Common myeloid progenitor, CD34-positive (primary cell): ENCODE measurements around the gene SNAP29.
"Not testable (repeated sequence)": the region's sequence is repeated elsewhere in the genome, so short reads cannot be mapped to it uniquely, and the experiment has no call there.

Experiments used
- CTCF ChIA-PET: fragments of 350-600 bp; sonication (Branson Sonifier 250); formaldehyde crosslinking; loops from one replicate; lab custom pipeline; 2021; ENCODE audit warnings: antibody characterized with exemption; lab: Charles Lee
- POLR2A ChIA-PET: fragments of 350-600 bp; sonication (Branson Sonifier 250); formaldehyde crosslinking; loops from one replicate; lab custom pipeline; 2021; ENCODE audit warnings: antibody characterized with exemption; lab: Charles Lee
- DNase-seq, 3 donors: peaks; one replicate each; pipeline versions ENCODE4 v3.0.0 to v3.0.0-alpha.2; 2013
- H3K27ac ChIP-seq, 2 experiments: 1 replicate in 1 of 2; 2 replicates in 1 of 2; pipeline ENCODE4 v1.7.0; 2013; ENCODE audit warnings: inconsistent platforms in 2 of 2, low read length in 2 of 2, mild to moderate bottlenecking in 2 of 2, low read depth in 1 of 2, moderate library complexity in 1 of 2; ENCODE audit not compliant: severe bottlenecking in 2 of 2, insufficient read depth in 1 of 2, poor library complexity in 1 of 2
- H3K27me3 ChIP-seq, 5 experiments: replicated peaks in 2 of 5; 1 replicate in 3 of 5; 2 replicates in 2 of 5; pipeline versions ENCODE4 v1.6.1 to v1.7.0; 2013; ENCODE audit warnings: low read length in 4 of 5, mild to moderate bottlenecking in 2 of 5, moderate library complexity in 2 of 5, inconsistent platforms in 1 of 5; ENCODE audit not compliant: insufficient read depth in 5 of 5, control insufficient read depth in 4 of 5
- H3K36me3 ChIP-seq, 4 experiments: 1 replicate in 2 of 4; 2 replicates in 2 of 4; pipeline versions ENCODE4 v1.6.1 to v1.7.0; 2013; ENCODE audit warnings: low read length in 3 of 4, control low read depth in 1 of 4, mild to moderate bottlenecking in 1 of 4; ENCODE audit not compliant: control insufficient read depth in 4 of 4, insufficient read depth in 4 of 4
- H3K4me1 ChIP-seq, 4 experiments: 1 replicate in 3 of 4; 2 replicates in 1 of 4; pipeline versions ENCODE4 v1.6.1 to v1.7.1; 2013; ENCODE audit warnings: low read length in 3 of 4, mild to moderate bottlenecking in 3 of 4, control low read depth in 1 of 4, inconsistent platforms in 1 of 4, moderate library complexity in 1 of 4; ENCODE audit not compliant: control insufficient read depth in 4 of 4, insufficient read depth in 4 of 4; ENCODE audit errors: control extremely low read depth in 1 of 4
- H3K4me3 ChIP-seq, 7 experiments: 1 replicate in 4 of 7; 2 replicates in 3 of 7; pipeline versions ENCODE4 v1.5.1 to v1.7.0; 2013; ENCODE audit warnings: mild to moderate bottlenecking in 7 of 7, low read length in 6 of 7, moderate library complexity in 6 of 7, inconsistent platforms in 2 of 7, low read depth in 2 of 7, control low read depth in 1 of 7; ENCODE audit not compliant: insufficient read depth in 4 of 7, control insufficient read depth in 1 of 7; ENCODE audit errors: extremely low read depth in 1 of 7
- H3K9me3 ChIP-seq, 5 experiments: 1 replicate in 4 of 5; 2 replicates in 1 of 5; pipeline versions ENCODE4 v1.6.1 to v1.7.1; 2013; ENCODE audit warnings: low read length in 4 of 5, mild to moderate bottlenecking in 2 of 5, inconsistent platforms in 1 of 5, low read depth in 1 of 5, moderate library complexity in 1 of 5; ENCODE audit not compliant: control insufficient read depth in 4 of 5, insufficient read depth in 2 of 5; ENCODE audit errors: control extremely low read depth in 1 of 5
- WGBS: methylation state at CpG from one replicate; pipeline ENCODE4 v1.1.5; 2013; ENCODE audit not compliant: insufficient coverage; 5-methylcytosine and 5-hydroxymethylcytosine counted together

The SNAP29 gene

DNA sequence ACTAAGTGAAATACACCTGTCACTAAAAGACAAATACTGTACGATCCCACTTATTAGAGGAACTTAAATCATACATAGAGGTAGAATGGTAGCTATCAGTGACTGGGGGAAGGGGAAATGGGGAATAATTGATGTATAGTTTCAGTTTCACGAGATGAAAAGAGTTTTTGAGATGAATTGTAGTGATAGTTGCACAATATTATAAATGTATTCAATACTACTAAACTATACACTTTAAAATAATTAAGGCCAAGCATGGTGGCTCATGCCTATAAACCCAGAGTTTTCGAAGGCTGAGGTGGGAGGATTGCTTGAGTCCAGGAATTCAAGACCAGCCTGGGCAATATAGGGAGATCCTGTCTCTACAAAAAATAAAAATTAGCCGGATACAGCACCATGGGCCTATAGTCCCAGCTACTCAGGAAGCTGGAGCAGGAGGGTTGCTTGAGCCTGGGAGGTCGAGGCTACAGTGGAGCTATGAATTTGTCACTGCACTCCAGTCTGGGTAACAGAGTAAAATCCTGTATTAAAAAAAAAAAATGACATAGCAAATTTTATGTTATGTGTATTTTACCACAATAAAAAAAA, 44.5 kb upstream of the SNAP29 start:
- ChIA-PET POLR2A (no interaction called here), CTCF (interaction anchor here (0.7 to 4.8 kb wide), 2 partner anchors 10 to 200 kb away, joined by 3 to 22 read pairs; no protein-coding TSS in a partner anchor)
- peaks cover 17 to 78% (median 48%) of the 10 kb centered on the region in 4 experiments for H3K36me3 ChIP-seq
- H3K4me3 ChIP-seq = no peak overlapping the region
- H3K4me1 ChIP-seq = no peaks in the 10 kb centered on the region
- no peak for DNase-seq
- H3K27ac ChIP-seq = no peak overlapping the region
- no peaks in the 10 kb centered on the region for H3K27me3 ChIP-seq
- H3K9me3 ChIP-seq = no peaks in the 10 kb centered on the region
- WGBS = 90% methylated on average over 3 of the region's 5 CpGs

GRCh38 chr22:20815477-20816050, 43.2 kb upstream of the SNAP29 start:
- WGBS = over 99% methylated on average over 9 of the region's 9 CpGs

GRCh38 chr22:20816559-20816958, 42.2 kb upstream of the SNAP29 start:
- H3K36me3 ChIP-seq = peaks cover 21 to 75% (median 51%) of the 10 kb centered on the region in 4 experiments
- H3K9me3 ChIP-seq = no peaks in the 10 kb centered on the region
- DNase-seq = no peak
- no peak overlapping the region for H3K27ac ChIP-seq
- no peak overlapping the region for H3K4me3 ChIP-seq
- H3K27me3 ChIP-seq = no peaks in the 10 kb centered on the region
- ChIA-PET POLR2A (no interaction called here), CTCF (no interaction called here)
- H3K4me1 ChIP-seq = no peaks in the 10 kb centered on the region
- WGBS = 100% methylated on average over 6 of the region's 6 CpGs

More at GRCh38 chr22:20815477-20816050, 43.2 kb upstream of the SNAP29 start:
- DNase-seq = no peak
- ChIA-PET CTCF (interaction anchor here (0.7 to 4.8 kb wide), 2 partner anchors 8 to 12 kb away, joined by 3 to 22 read pairs; no protein-coding TSS in a partner anchor), POLR2A (no interaction called here)
- H3K36me3 ChIP-seq = peaks cover 20 to 79% (median 52%) of the 10 kb centered on the region in 4 experiments
- no peaks in the 10 kb centered on the region for H3K27me3 ChIP-seq
- H3K9me3 ChIP-seq = no peaks in the 10 kb centered on the region
- no peak overlapping the region for H3K27ac ChIP-seq
- H3K4me3 ChIP-seq = no peak overlapping the region
- no peaks in the 10 kb centered on the region for H3K4me1 ChIP-seq

DNA sequence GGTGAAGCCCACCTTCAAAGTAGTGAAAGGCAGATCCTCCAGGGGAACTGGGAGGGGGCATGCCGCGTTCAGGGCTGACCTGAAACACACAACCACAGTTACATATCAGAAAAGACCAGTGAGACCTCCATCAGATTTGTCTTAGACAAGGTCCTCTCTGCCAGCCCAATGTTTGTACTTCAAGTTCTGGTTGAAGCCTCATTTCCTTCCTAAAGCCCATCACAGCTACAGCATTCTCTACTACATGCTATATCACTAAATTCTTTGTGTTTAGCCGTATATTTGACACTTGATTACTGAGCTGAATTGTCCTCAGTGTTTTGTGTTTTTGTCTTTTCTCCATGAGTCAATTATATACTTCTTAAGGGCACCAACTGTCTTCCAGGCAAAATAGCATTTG, 40.3 kb upstream of the SNAP29 start:
- H3K27me3 ChIP-seq = no peaks in the 10 kb centered on the region
- 95% methylated on average over 3 of the region's 3 CpGs for WGBS
- peak overlapping the region in 1 of 2 experiments; percentile 9 for H3K27ac ChIP-seq
- no peaks in the 10 kb centered on the region for H3K4me1 ChIP-seq
- DNase-seq = no peak
- no peak overlapping the region for H3K4me3 ChIP-seq
- ChIA-PET CTCF (interaction anchor here (0.6 kb wide), 1 partner anchor 58 kb away, joined by 3 read pairs; no protein-coding TSS in a partner anchor), POLR2A (no interaction called here)
- H3K9me3 ChIP-seq = no peaks in the 10 kb centered on the region
- peaks cover 27 to 67% (median 44%) of the 10 kb centered on the region in 4 experiments for H3K36me3 ChIP-seq

DNA sequence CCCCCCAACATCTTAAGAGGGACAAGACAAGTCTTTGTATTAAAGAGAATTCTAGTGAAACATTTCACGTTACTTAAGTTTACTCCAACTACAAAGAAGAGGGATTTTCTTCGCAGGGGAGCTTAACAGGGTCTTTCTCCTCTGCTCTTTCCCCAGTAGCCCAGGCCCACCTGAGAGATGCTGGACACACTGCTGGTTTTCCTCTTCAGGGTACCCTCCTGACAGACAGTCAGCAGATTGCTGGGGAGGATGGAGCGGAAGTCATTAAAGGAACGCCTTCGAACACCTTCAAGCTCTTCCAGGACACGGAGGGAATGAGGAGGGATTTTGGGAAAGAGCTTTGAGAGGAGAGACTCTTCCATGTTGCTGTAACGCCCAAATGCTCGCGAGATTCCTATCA, 39.3 kb upstream of the SNAP29 start:
- no peak overlapping the region for H3K4me3 ChIP-seq
- H3K27me3 ChIP-seq = no peaks in the 10 kb centered on the region
- ChIA-PET POLR2A (no interaction called here), CTCF (interaction anchor here (1.4 to 1.5 kb wide), 2 partner anchors 15 to 33 kb away, joined by 3 read pairs; no protein-coding TSS in a partner anchor)
- H3K9me3 ChIP-seq = no peaks in the 10 kb centered on the region
- no peak overlapping the region for H3K27ac ChIP-seq
- WGBS = 100% methylated on average over 8 of the region's 9 CpGs
- H3K4me1 ChIP-seq = no peaks in the 10 kb centered on the region
- H3K36me3 ChIP-seq = peaks cover 27 to 69% (median 43%) of the 10 kb centered on the region in 4 experiments
- no peak for DNase-seq

GRCh38 chr22:20821717-20822239, 37.0 kb upstream of the SNAP29 start:
- H3K27me3 ChIP-seq, H3K27ac ChIP-seq, H3K4me1 ChIP-seq, H3K4me3 ChIP-seq, POLR2A ChIA-PET, H3K9me3 ChIP-seq, DNase-seq: not testable (repeated sequence)
- WGBS = 96% methylated on average over 7 of the region's 8 CpGs
- peaks cover 29 to 62% (median 39%) of the 10 kb centered on the region in 4 experiments for H3K36me3 ChIP-seq
- CTCF ChIA-PET = interaction anchor here (1.0 to 1.4 kb wide), 3 partner anchors 13 to 64 kb away, joined by 3 to 4 read pairs (median 3); no protein-coding TSS in a partner anchor

DNA sequence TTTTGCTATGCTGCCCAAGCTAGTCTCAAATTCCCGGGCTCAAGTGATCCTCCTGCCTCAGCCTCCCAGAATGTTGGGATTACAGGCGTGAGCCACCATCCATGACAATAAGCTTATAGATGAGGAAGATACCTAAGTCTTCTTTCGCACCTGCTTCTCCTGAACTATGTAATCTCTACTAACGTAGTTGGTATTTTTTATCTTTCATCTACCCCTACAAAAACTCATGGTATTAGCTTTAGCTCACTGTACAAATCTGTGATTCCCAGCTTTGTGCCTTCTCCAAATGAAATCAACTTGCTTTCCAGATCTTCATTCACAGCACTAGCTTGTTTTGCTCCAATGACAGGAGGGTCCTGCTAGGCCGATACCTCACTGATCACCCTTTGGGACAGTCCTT, 36.6 kb upstream of the SNAP29 start:
- Histone ChIP-seq H3K4me3 (no peak overlapping the region), H3K9me3 (no peaks in the 10 kb centered on the region), H3K36me3 (peaks cover 27 to 60% (median 36%) of the 10 kb centered on the region in 4 experiments), H3K4me1 (no peaks in the 10 kb centered on the region), H3K27me3 (no peaks in the 10 kb centered on the region), H3K27ac (no peak overlapping the region)
- no peak for DNase-seq
- WGBS = 92% methylated on average over 3 of the region's 5 CpGs
- ChIA-PET CTCF (interaction anchor here (0.9 to 1.4 kb wide), 3 partner anchors 13 to 64 kb away, joined by 3 to 4 read pairs (median 3); no protein-coding TSS in a partner anchor), POLR2A (no interaction called here)
